Pancreas (tissue), 10 donors: ENCODE results near the gene AGBL4. TPM values are rescaled to one million over a fixed set of nuclear protein-coding genes. Genes with fewer than 3 reads are reported as not detected.

Experiments
- ATAC-seq, 4 donors: fragments of 200-7000 bp; cut with Tn5 transposase; one replicate each; pipeline versions ENCODE4 v1.8.0 to v1.9.1; 2020; ENCODE audit warnings: mild to moderate bottlenecking in 4 of 4, moderate library complexity in 4 of 4
- DNase-seq, 6 donors: peaks; one replicate each; pipeline ENCODE4 v3.0.0-alpha.2; 2020
- FAIRE-seq: peaks from 2 replicates; lab custom pipeline; 2012; peaks lifted over from hg19 to GRCh38; lab: Jason Lieb, UNC
- H3K27ac ChIP-seq, 4 donors: fragments of 200-600 bp; sonication (generic); 1 replicate in 3 of 4; 2 replicates in 1 of 4; pipeline versions ENCODE4 v1.5.0 to v1.8.0; 2020
- H3K27me3 ChIP-seq, 4 donors: fragments of 200-600 bp; one replicate each; pipeline ENCODE4 v1.8.0; 2021
- H3K36me3 ChIP-seq, 3 donors: fragments of 200-600 bp; sonication (generic) in 1 of 3; one replicate each; pipeline versions ENCODE4 v1.5.0 to v1.8.0; 2020 to 2021
- H3K4me1 ChIP-seq, 3 donors: fragments of 200-600 bp; one replicate each; pipeline ENCODE4 v1.8.0; 2021
- H3K4me3 ChIP-seq, 4 donors: fragments of 200-600 bp; sonication (generic) in 2 of 4; one replicate each; pipeline versions ENCODE4 v1.5.0 to v1.8.0; 2020 to 2021
- H3K9me3 ChIP-seq, 4 donors: fragments of 200-600 bp; one replicate each; pipeline ENCODE4 v1.8.0; 2021
- WGBS, 2 donors: extraction: QIAGEN DNeasy Blood & Tissue Kit; methylation state at CpG; one replicate each; pipeline ENCODE4 v1.1.7; 2013; 5-methylcytosine and 5-hydroxymethylcytosine counted together
- intact Hi-C, 3 donors: fragments of 100-400 bp; cut with DNase I; formaldehyde crosslinking; loops; one replicate each; pipeline versions ENCODE4 v1.11.1 to v1.14.2; 2022
- polyA plus RNA-seq, 2 donors: library from polyadenylated mRNA; stranded (reverse); fragments of 200-250 nt; gene quantifications; one replicate each; pipeline ENCODE4 v1.2.3, GENCODE V29; 2013
- total RNA-seq, 6 donors: library from RNA; stranded (reverse); fragmentation: NEBNext Ultra II Directional in 4 of 6; extraction: Animal tissue kit (Norgen Biotek cat#: 25700) in 4 of 6; gene quantifications; one replicate each; pipeline versions ENCODE4 v1.2.1 to v1.2.4, GENCODE V29; 2021 to 2023
- TF ChIP-seq, protein P1 (sequence below), 4 donors: fragments of 200-600 bp; sonication (generic) in 3 of 4; IDR thresholded peaks; one replicate each; pipeline versions ENCODE4 v1.5.0 to v1.8.0; 2021; ENCODE audit warnings: antibody characterized with exemption in 4 of 4
- donor health status: healthy with polysubstance abuse.
- donor health status: DM: no; HTN: no; CAD: no; lungs with moderate emphysema.
- donor health status: DM: no; HTN: no; CAD: no.
- donor health status: control.
- donor health status: control.
- donor health status: Bipolar disorder and iron deficiency.
- donor health status: DM: yes; HTN: yes; CAD: no.
- donor health status: DM: no; HTN: no; CAD: no.
- donor health status: DM: no; HTN: no; CAD: no.
- donor health status: DM: yes; HTN: yes; CAD: no.

AGBL4 gene
- total and polyA plus RNA-seq, 8 donors: 0.15 to 1.2 (median 0.59) TPM

DNA sequence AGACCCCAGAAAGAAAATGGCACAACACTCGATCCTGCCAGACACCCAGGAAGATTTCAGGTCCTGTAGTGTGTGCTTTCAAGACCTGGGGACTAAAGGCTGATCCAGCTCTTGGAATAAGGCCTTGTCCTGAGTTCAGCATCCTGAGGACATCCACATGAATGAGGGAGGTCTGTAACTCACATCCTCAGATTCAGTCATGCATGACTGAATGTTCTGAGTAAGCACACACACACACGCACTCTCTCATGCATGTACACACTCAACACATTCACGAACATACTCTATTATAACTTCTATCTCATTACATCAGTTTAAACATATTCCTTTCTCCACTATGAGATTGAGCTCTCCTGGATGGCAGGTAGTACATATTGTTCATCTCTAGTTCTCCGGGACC is 973.7 kb downstream of the AGBL4 start:
- ATAC-seq: no peak
- H3K27me3 ChIP-seq: no peaks in the 10 kb centered on the region
- no peak overlapping the region for H3K27ac ChIP-seq
- no peaks in the 10 kb centered on the region for H3K4me1 ChIP-seq
- intact Hi-C loops: no loop called here
- DNase-seq: no peak
- no peak overlapping the region for H3K4me3 ChIP-seq
- H3K36me3 ChIP-seq: no peaks in the 10 kb centered on the region
- no peak for FAIRE-seq
- 76 to 80% methylated on average over 4 of the region's 4 CpGs for WGBS, 2 donors
- TF ChIP-seq, protein P1, sequence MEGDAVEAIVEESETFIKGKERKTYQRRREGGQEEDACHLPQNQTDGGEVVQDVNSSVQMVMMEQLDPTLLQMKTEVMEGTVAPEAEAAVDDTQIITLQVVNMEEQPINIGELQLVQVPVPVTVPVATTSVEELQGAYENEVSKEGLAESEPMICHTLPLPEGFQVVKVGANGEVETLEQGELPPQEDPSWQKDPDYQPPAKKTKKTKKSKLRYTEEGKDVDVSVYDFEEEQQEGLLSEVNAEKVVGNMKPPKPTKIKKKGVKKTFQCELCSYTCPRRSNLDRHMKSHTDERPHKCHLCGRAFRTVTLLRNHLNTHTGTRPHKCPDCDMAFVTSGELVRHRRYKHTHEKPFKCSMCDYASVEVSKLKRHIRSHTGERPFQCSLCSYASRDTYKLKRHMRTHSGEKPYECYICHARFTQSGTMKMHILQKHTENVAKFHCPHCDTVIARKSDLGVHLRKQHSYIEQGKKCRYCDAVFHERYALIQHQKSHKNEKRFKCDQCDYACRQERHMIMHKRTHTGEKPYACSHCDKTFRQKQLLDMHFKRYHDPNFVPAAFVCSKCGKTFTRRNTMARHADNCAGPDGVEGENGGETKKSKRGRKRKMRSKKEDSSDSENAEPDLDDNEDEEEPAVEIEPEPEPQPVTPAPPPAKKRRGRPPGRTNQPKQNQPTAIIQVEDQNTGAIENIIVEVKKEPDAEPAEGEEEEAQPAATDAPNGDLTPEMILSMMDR (IDR thresholded peaks at IDR 0.05): no peak
- H3K9me3 ChIP-seq: no peaks in the 10 kb centered on the region

DNA sequence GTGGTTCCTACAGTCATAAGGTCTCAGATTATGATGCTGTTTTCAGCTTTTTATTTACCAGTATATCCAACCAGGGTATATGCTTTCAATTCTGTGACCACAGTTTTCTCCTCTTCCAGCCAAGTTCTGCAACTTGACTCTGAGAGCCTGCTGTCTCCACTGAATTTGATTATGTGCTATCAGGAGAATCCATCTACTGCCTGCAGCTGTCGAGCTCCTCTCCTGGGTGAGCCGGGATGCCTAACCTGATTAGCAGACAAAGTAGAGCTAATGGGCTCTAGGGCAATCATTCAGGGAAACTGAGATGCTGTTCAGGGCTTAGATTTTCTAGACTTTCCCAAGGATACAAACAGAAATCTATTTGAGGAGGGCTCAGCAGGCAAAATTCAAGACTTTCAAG is 975.6 kb downstream of the AGBL4 start:
- 45 to 52% methylated on average over 2 of the region's 2 CpGs for WGBS, 2 donors
- Histone ChIP-seq H3K9me3 (no peaks in the 10 kb centered on the region), H3K4me3 (no peak overlapping the region), H3K36me3 (no peaks in the 10 kb centered on the region), H3K27ac (no peak overlapping the region), H3K27me3 (no peaks in the 10 kb centered on the region), H3K4me1 (no peaks in the 10 kb centered on the region)
- FAIRE-seq (no peak), ATAC-seq (no peak), DNase-seq (no peak)
- TF ChIP-seq, protein P1 (IDR thresholded peaks at IDR 0.05): no peak
- intact Hi-C loops: no loop called here

DNA sequence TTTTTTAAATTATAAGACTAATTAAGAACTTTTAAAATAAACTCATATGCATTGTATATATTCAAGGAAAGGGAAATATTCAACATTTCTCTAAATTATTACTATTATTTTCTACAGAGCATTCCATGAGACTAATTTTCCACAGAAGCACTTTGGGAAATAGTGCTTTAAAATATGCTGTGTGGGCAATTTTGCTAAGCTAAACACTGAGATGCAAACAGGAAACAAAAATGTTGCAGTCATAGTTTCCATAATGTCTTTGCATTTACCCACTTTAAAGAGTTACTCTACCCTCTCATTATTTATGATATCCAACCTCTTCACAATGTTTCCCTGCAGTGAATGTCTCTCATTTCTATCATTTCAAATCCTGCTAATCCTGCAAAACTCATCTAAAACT is 977.4 kb downstream of the AGBL4 start:
- ATAC-seq (no peak), FAIRE-seq (no peak), DNase-seq (no peak)
- intact Hi-C loops: no loop called here
- H3K4me1 ChIP-seq: no peaks in the 10 kb centered on the region
- no peaks in the 10 kb centered on the region for H3K36me3 ChIP-seq
- H3K27me3 ChIP-seq: no peaks in the 10 kb centered on the region
- H3K27ac ChIP-seq: no peak overlapping the region
- no peak overlapping the region for H3K4me3 ChIP-seq
- TF ChIP-seq, protein P1 (IDR thresholded peaks at IDR 0.05): no peak
- H3K9me3 ChIP-seq: no peaks in the 10 kb centered on the region

DNA sequence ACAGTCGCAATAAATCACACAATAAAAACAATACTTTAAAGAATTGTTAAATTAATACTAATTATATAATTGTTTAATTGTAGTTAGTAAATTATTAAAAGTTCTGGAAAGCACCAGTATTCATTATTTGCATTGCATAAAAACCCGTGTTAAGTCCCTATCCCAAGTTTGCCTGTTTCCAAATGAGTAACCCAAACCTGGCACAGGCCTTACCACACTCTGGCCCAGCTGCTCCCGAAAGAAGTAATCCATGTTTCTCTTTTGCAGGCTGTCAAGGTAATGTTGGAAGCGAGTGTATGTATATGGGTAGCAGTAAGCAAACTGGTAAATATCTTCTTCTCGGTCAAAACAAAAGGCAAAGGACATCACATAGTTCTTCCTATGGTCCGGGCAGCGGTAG is 978.4 kb downstream of the AGBL4 start:
- intact Hi-C loops: no loop called here
- no peak overlapping the region for H3K4me3 ChIP-seq
- FAIRE-seq (no peak), ATAC-seq (no peak), DNase-seq (no peak)
- no peaks in the 10 kb centered on the region for H3K36me3 ChIP-seq
- no peaks in the 10 kb centered on the region for H3K27me3 ChIP-seq
- H3K9me3 ChIP-seq: no peaks in the 10 kb centered on the region
- H3K27ac ChIP-seq: no peak overlapping the region
- WGBS, 2 donors: 68 to 69% methylated on average over 7 of the region's 7 CpGs
- no peaks in the 10 kb centered on the region for H3K4me1 ChIP-seq
- TF ChIP-seq, protein P1 (IDR thresholded peaks at IDR 0.05): no peak

DNA sequence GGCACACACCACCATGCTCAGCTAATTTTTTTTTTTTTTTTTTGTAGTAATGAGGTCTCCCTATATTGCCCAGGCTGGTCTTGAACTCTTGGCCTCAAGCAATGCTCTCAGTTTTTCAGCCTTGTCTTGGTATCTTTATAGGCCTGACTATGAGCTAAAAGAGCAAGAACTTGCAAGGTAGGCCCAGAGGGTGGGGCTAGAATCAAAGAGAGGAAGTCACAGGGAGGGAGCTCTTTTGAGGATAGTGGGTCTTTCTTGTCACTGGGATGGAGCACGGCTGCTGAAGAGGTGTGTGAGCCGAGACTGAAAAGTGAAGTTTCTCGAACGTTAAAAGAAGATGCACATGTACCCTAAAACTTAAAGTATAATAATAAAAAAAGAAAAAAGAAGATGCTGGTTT is 987.1 kb downstream of the AGBL4 start:
- H3K4me3 ChIP-seq: no peak overlapping the region
- WGBS, 2 donors: 60 to 74% methylated on average over 4 of the region's 4 CpGs
- FAIRE-seq: no peak
- no peak overlapping the region for H3K27ac ChIP-seq
- no peak for ATAC-seq
- H3K36me3 ChIP-seq: no peaks in the 10 kb centered on the region
- TF ChIP-seq, protein P1 (IDR thresholded peaks at IDR 0.05): no peak
- intact Hi-C loops: no loop called here
- H3K27me3 ChIP-seq: no peaks in the 10 kb centered on the region
- no peaks in the 10 kb centered on the region for H3K9me3 ChIP-seq
- no peaks in the 10 kb centered on the region for H3K4me1 ChIP-seq
- no peak for DNase-seq
